ENCODE data around the gene ALG14.

- TF ChIP-seq CTCF (IDR thresholded peaks at IDR 0.05) (no peak), SMC3 (IDR thresholded peaks at IDR 0.05; ENCODE audit: low read depth, low read length) (no peak), FOXJ3 (CRISPR knock-in tag; IDR thresholded peaks at IDR 0.05) (no peak), EZH2phosphoT487 (IDR thresholded peaks at IDR 0.05; ENCODE audit: borderline replicate concordance, low read depth) (no peak), MAX (IDR thresholded peaks at IDR 0.05; ENCODE audit: low read depth) (no peak), TAF1 (IDR thresholded peaks at IDR 0.05; ENCODE audit: borderline replicate concordance, low read depth, low read length) (no peak), SIN3A (IDR thresholded peaks at IDR 0.05; ENCODE audit: borderline replicate concordance, low read depth, low read length) (no peak), JUND (IDR thresholded peaks at IDR 0.05) (no peak; the same call in 1 of the 2 replicates), MXI1 (IDR thresholded peaks at IDR 0.05; ENCODE audit: low read depth, low read length) (no peak), TCF12 (IDR thresholded peaks at IDR 0.05) (no peak), EP300 (IDR thresholded peaks at IDR 0.05; ENCODE audit: borderline replicate concordance in 1 of 2, low read depth in 1 of 2, low read length in 1 of 2) (no peak), FOXM1 (IDR thresholded peaks at IDR 0.05; ENCODE audit: low read depth) (no peak)
These were observed 90.4 kb downstream of the ALG14 start for GRCh38 chr1:94982398-94982797.

Data from SK-N-SH (cell line).